ENCODE data around the gene ADNP. TPM values are rescaled to one million over a fixed set of nuclear protein-coding genes. Genes with fewer than 3 reads are reported as not detected.
"Not testable (repeated sequence)": the region's sequence is repeated elsewhere in the genome, so short reads cannot be mapped to it uniquely, and the experiment has no call there.

Gene ADNP
- total and polyA plus RNA-seq, 12 donors: 32.4 to 76.4 (median 54.0) TPM

DNA sequence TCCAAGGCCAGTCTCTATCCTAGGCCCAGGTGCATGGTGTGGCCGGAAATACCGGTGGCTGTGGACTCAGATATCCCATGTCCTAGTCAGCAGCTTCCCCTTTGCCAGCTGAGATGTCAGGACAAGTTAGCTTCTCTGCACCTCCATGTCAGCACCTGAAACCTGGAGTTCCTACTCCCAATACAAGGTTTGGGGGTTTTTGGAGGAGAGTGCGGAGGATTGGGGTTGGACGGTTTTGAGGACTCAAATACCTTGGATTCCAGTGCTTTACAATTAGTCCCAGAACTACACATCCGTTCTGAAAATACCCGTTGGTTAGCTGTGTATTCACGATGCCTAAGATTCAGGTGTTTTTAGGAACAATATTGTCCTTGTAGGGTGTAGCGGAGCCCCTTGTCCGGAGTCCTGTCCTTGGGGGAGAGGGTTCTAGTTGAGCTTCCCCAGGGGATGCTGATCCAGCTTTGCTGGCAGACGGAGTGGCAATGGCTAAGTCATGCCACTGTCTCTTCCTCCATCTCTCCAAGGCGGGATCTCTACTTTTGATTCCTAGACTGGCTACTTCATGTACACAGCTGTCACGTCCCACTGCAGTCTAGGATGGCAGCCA lies 45.0 kb downstream of the ADNP start:
- intact Hi-C loops (cut with DNase I): no loop called here
- Histone ChIP-seq H3K4me1 (replicated peaks in 1 of 2) (peaks cover 0 to 5% of the 10 kb centered on the region in 2 donors), H3K9me3 (replicated peaks in 1 of 3) (no peaks in the 10 kb centered on the region), H3K27ac (no peak overlapping the region), H3K4me3 (no peak overlapping the region), H3K36me3 (replicated peaks in 1 of 2) (peaks cover 0 to 3% of the 10 kb centered on the region in 2 donors), H3K27me3 (no peaks in the 10 kb centered on the region)
- TF ChIP-seq POLR2A (IDR thresholded peaks at IDR 0.05): no peak
- TF ChIP-seq, protein P1, sequence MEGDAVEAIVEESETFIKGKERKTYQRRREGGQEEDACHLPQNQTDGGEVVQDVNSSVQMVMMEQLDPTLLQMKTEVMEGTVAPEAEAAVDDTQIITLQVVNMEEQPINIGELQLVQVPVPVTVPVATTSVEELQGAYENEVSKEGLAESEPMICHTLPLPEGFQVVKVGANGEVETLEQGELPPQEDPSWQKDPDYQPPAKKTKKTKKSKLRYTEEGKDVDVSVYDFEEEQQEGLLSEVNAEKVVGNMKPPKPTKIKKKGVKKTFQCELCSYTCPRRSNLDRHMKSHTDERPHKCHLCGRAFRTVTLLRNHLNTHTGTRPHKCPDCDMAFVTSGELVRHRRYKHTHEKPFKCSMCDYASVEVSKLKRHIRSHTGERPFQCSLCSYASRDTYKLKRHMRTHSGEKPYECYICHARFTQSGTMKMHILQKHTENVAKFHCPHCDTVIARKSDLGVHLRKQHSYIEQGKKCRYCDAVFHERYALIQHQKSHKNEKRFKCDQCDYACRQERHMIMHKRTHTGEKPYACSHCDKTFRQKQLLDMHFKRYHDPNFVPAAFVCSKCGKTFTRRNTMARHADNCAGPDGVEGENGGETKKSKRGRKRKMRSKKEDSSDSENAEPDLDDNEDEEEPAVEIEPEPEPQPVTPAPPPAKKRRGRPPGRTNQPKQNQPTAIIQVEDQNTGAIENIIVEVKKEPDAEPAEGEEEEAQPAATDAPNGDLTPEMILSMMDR (IDR thresholded peaks at IDR 0.05): no peak
- 84 to 90% (median 87%) methylated on average over 10 to 12 of the region's 12 CpGs for WGBS, 4 donors
- DNase-seq: no peak

DNA sequence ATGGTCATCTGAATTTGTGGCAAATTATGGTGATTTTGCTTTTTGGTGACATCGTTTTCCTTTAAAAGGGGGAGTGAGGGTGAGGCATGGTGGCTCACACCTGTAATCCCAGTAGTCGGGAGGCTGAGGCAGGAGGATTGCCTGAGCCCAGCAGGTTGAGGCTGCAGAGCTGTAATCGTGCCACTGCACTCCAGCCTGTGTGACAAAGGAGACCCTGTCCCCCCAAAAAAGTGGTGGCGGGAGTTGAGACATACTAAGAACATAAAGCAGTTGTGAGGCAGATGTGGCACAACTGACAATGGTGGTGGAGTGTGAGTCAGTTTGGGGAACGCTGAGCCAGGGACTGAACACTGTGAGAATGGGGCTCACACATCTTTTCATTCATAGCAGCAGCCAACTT lies 45.5 kb downstream of the ADNP start:
- H3K27me3 ChIP-seq: no peaks in the 10 kb centered on the region
- no peaks in the 10 kb centered on the region for H3K36me3 ChIP-seq (replicated peaks in 1 of 2)
- no peaks in the 10 kb centered on the region for H3K9me3 ChIP-seq (replicated peaks in 1 of 3)
- no peak overlapping the region for H3K4me3 ChIP-seq
- no peak for DNase-seq
- WGBS, 4 donors: 87 to 91% (median 91%) methylated on average over 5 of the region's 5 CpGs
- intact Hi-C loops (cut with DNase I): no loop called here
- H3K27ac ChIP-seq: no peak overlapping the region
- no peak for TF ChIP-seq POLR2A (IDR thresholded peaks at IDR 0.05)
- TF ChIP-seq, protein P1 (IDR thresholded peaks at IDR 0.05): no peak
- peaks cover 0 to under 1% of the 10 kb centered on the region in 2 donors for H3K4me1 ChIP-seq (replicated peaks in 1 of 2)

DNA sequence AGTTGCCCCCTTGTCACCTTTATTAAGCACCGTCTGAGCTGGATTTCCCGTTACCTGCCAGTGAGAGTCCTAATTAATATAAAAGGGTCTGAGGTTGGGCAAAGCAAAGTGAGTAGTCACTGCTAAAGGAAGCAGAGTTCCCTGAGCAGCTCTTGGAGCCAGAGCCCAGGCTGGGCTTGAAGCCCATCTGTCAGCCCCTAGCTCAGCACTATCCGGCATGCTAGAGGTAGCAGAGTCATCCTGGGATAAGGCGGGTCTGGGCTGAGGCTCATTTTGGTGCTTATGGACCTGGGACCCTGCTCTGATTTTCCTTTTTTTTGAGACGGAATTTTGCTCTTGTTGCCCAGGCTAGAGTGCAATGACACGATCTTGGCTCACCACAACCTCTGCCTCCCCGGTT lies 46.2 kb downstream of the ADNP start:
- no peaks in the 10 kb centered on the region for H3K27me3 ChIP-seq

DNA sequence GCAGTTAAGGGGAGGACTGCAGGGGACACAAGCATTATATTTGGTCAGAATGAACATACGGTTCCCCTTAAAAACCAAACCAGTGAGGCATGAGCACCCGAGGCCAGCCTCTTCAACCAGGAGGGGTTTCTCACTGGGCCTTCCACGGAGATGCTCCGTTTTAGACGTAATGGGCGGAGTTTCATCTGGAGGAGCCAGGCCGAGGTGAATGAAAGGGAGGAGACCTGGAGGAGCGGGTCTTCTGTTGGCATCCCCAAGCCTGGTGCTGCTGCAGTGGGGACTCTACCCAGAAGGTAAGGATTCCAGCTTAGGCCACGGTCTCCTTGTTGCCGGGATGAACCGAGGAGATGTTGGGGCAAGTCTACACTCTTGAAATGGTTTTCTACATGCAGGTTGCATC lies 47.4 kb downstream of the ADNP start:
- Histone ChIP-seq H3K27ac (no peak overlapping the region), H3K9me3 (replicated peaks in 1 of 3) (no peaks in the 10 kb centered on the region), H3K4me1 (replicated peaks in 1 of 2) (no peaks in the 10 kb centered on the region), H3K27me3 (no peaks in the 10 kb centered on the region), H3K36me3 (replicated peaks in 1 of 2) (no peaks in the 10 kb centered on the region), H3K4me3 (no peak overlapping the region)
- intact Hi-C loops (cut with DNase I): no loop called here
- DNase-seq: no peak
- TF ChIP-seq, protein P1 (IDR thresholded peaks at IDR 0.05): no peak
- TF ChIP-seq POLR2A (IDR thresholded peaks at IDR 0.05): no peak
- WGBS, 4 donors: 86 to 95% (median 89%) methylated on average over 5 to 11 of the region's 11 CpGs

More for the DNA sequence above, 46.2 kb downstream of the ADNP start:
- TF ChIP-seq, protein P1 (IDR thresholded peaks at IDR 0.05): no peak
- no peak for TF ChIP-seq POLR2A (IDR thresholded peaks at IDR 0.05)
- WGBS, 4 donors: 75 to 81% (median 77%) methylated on average over 7 of the region's 7 CpGs
- Histone ChIP-seq H3K4me3 (no peak overlapping the region), H3K27ac (no peak overlapping the region), H3K4me1 (replicated peaks in 1 of 2) (no peaks in the 10 kb centered on the region), H3K36me3 (replicated peaks in 1 of 2) (no peaks in the 10 kb centered on the region), H3K9me3 (replicated peaks in 1 of 3) (no peaks in the 10 kb centered on the region)
- DNase-seq: no peak
- intact Hi-C loops (cut with DNase I): no loop called here

DNA sequence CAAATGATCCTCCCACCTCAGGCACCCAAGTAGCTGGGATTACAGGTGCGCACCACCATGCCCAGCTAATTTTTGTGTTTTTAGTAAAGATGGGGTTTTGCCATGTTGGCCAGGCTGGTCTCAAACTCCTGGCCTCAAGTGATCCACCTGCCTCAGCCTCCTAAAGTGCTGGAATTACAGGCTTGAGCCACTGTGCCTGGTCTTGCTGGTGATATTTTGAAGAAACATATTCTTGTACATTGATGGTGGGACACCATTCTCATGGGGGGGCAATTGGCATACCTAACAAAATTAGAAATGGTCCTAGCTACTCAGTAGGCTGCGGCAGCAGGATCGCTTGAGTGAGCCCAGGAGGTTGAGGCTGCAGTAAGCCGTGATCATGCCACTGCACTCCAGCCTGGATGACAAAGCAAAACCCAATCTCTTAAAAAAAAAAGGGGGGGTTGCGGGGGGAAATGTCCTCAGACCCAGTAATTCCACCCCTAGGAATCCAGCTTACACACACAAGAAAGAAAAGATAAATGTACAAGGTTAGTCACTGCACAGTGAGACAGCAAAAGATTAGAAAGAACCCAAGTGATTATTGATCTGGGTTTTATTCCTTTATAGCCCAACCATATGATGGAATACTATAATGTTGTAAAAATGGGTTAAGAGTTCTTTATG lies 49.3 kb downstream of the ADNP start:
- H3K27ac ChIP-seq: peak overlapping the region in 1 of 5 donors; percentile 55
- H3K4me3 ChIP-seq; H3K36me3 ChIP-seq (replicated peaks in 1 of 2); H3K4me1 ChIP-seq (replicated peaks in 1 of 2); H3K27me3 ChIP-seq; intact Hi-C loops (cut with DNase I); H3K9me3 ChIP-seq (replicated peaks in 1 of 3): not testable (repeated sequence)
- DNase-seq: peak in 2 of 7 donors; percentile 34 to 39
- 81 to 93% (median 90%) methylated on average over 4 to 5 of the region's 5 CpGs for WGBS, 4 donors
